ENCODE data around the gene CYP4F3.
"Not testable (repeated sequence)": the region's sequence is repeated elsewhere in the genome, so short reads cannot be mapped to it uniquely, and the experiment has no call there.

Gene CYP4F3

DNA sequence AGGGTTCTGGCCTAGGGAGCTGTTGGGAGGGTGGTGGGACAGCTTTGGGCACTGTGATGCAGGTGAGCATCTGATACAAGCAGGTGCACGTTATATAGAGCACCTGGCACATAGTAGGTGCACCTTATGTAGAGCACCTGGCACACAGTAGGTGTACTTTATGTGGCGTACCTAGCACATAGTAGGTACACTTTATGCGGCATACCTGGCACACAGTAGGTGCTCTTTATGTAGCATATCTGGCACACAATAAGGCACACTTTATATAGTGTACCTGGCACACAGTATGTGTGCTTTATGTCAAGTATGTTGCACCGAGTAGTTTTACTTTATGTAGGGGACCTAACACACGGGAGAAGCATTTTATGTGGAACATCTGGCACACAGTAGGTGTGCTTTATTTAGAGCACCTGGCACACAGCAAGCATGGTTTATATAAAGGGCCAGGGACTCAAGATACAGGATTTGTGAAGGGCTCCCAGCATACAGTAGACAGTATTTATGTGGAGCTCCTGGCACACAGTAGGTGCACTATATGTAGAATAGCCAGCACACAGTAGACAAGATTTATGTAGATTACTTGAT, 30.6 kb downstream of the CYP4F3 start:
- no peak for DNase-seq

DNA sequence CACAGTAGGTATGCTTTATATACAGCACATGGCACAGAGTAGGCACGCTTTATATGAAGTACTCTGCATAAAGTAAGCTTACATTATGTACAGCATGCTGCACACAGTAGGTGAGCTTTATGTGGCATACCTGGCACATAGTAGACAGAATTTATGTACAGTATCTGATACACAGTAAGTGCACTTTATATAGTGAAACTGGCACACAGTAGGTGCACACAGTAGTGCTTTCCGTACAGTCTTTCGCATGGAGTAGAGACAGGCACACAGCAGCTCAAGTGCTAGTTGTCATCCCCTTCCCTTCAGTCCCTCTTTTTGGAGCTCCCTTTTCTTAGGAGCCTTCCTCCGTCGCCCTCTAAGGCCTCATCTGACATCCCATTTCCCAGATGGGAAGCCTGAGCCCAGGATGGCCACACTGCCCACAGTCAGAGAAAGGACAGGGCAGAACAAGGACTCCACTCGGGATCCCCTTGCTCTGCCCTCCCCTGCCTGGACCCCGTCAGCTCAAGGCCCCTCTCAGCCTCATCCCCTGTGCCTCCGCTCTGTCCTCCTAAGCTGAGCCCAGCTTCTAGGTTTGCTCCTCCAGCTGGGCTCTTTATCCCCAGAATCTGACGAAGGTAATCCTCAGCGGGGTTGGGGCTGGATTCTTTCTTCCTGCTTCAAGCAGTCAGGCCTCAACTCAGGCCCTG, 31.3 kb downstream of the CYP4F3 start:
- DNase-seq, result no peak

DNA sequence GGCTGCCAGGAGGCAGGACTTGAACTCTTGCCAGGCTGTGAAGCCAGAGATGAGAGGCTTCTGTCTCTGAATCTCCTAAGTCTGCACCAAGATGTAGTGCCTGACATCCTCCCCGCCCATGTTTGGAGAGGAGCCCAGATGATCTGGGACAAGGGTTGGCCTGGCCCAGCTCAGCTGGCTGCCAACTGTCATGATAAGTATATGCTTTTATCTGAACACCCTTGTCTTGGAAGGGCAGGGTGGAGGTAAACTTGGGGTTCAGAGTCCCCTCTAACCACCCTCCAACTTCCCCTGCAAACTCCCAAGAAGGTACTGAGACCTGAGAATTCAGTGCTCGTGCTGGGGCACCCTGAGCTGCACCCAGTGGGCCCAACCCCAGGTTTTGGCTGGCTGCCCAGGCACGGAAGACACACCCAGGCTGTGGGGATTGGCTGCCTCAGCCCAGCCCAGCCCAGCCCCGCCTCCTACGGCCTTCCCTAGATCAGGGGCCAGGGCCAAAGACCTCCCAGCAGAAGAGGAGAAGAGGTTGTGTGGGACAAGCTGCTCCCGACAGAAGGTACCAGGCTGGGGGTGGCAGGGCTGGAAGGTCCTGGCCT, 32.0 kb downstream of the CYP4F3 start, which contains the start of gene CYP4F12:
CYP4F12 (plus strand) TSS at position 508 of the 596 bp plus-strand sequence. CDS start 443 bp downstream, outside the sequence.
- no peak for DNase-seq

DNA sequence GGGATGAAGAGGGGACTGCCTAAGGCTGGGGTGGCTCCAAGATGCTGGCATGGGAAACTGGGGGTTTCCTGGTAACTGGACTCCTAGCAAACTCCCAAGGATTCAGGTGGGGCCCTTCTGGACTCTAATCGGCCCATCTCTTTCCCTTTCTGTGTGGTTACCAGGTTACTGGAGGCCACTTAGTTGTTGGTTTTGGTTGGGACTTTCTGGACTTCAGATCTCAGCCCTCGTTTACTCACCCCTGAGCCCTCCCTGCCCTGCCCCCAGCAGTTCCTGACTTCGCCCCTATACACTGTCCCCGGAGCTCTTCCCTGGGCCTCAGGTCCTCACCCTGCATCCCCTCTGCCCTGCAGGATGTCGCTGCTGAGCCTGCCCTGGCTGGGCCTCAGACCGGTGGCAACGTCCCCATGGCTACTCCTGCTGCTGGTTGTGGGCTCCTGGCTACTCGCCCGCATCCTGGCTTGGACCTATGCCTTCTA, 32.5 kb downstream of the CYP4F3 start:
- DNase-seq, result no peak

- DNase-seq, result no peak
Measured at GRCh38 chr19:15675560-15675959, 34.9 kb downstream of the CYP4F3 start.

- DNase-seq, result no peak
Measured at GRCh38 chr19:15679089-15679488, 38.4 kb downstream of the CYP4F3 start.

DNA sequence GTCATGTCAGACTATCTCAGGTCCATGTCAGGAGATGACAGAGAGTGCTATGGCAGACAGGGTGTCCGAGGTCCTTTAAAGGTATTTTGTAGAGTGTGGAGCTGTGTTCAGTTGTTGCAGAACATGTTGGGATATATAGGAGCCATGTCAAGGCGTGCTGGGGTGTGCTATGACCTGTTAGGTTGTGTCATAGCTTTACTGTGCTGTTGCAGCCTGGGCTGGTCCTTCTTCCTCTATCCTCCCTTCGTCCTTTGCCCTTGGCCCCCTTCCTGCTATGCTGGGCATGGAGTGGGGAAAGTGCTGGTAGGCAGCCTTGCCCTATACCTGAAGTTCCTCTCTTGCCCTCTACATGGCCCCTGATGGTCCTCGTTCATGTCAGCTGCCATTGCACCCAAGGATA, 39.2 kb downstream of the CYP4F3 start:
- not testable (repeated sequence) for DNase-seq

GRCh38 chr19:15680478-15681322, 40.0 kb downstream of the CYP4F3 start:
- DNase-seq, result no peak

DNA sequence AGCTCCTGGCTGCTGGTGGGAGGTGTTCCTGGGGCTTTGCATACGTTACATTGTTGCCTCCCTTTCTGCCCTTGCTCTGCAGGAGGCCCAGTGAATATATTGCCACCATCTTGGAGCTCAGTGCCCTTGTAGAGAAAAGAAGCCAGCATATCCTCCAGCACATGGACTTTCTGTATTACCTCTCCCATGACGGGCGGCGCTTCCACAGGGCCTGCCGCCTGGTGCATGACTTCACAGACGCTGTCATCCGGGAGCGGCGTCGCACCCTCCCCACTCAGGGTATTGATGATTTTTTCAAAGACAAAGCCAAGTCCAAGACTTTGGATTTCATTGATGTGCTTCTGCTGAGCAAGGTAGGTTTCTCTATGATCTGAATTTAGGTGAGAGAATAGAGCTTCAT, 42.7 kb downstream of the CYP4F3 start:
- no peak for DNase-seq

GRCh38 chr19:15684828-15685227, 44.1 kb downstream of the CYP4F3 start:
- DNase-seq, result no peak

DNA sequence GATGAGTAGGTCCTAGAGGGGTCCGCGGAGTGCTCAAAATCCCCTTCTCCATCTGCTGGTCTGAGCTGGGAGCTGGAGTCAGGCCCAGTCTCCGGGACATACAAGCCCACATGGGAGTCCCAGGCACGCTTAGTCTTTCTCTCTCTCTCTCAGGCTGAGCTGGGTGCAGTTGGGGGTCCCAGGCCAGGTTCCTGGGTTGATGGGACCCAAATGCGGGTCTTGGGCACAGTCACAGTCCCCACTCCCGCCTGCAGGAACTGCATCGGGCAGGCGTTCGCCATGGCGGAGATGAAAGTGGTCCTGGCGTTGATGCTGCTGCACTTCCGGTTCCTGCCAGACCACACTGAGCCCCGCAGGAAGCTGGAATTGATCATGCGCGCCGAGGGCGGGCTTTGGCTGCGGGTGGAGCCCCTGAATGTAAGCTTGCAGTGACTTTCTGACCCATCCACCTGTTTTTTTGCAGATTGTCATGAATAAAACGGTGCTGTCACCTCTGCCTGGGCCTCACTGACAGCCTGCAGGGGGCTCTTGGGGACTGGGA, 56.0 kb downstream of the CYP4F3 start:
- no peak for DNase-seq

GRCh38 chr19:15701757-15702533, 61.2 kb downstream of the CYP4F3 start:
- no peak for DNase-seq

DNA sequence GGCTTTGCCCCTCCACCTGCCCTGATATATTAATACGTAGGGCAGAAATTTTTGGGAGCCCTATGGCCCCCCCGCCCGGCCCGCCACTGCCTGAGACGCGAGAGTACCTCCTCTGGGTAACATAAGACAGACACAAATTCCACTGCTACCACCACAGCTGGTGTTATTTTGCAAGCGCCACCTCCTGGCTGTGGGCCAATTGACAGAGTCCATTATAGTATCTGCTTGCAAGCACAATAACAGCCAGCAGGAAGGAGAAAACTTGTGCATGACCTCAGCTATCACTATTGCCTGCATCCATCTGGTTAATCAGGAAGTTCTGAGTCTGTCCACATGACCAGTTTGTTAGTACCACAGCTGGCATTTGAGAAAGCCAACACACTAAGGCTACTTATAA, 61.8 kb downstream of the CYP4F3 start:
- peak; percentile 14 for DNase-seq

Measured in NCI-H1092 (cell line).